HTERT RPE-1 (cell line): ENCODE data around the gene VAV2.

Experiments used
- in situ Hi-C: fragments of 300-500 bp; cut with MboI; formaldehyde crosslinking; loops from 4 replicates; pipeline ENCODE4 v1.14.3; 2020; ENCODE audit warnings: low sequenced_read_pairs

The VAV2 gene

DNA sequence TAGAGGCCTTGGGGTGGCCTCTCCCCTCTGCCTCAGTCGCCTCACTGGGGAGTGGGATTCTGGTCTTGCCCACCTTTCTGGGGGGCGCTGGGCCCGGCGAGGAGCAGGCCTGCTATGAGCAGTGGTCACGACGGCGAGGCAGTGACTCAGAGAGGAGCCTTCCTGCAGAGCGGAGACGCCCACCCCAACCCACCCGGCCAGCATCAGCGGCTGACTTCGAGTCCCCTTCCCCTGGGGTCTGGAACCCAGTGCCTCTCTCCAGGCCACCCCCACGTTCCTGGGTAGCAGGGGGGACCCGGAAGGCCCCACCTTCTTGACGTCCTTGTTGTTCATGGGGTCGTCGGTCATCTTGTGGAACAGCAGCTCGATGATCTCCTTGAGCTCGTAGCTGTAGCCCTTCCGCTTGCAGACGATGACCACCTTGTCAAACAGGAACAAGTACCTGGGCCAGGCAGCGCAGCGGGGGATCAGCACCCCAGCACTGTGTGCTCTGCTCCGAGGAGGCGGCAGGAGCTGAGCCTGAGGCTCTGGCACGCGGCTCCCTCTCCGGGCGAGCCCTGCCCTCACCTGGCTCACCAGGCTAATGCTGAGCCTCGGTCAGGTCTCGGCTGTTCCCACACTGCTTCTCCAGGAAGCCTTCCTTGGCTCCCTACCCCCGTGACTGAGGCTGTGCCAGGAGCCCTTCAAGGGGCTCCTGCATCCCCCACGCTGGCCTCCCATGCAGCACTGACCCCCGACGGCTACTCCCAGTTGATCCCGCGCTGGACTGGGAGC, 203.9 kb downstream of the VAV2 start:
- in situ Hi-C loops, result no loop called here

DNA sequence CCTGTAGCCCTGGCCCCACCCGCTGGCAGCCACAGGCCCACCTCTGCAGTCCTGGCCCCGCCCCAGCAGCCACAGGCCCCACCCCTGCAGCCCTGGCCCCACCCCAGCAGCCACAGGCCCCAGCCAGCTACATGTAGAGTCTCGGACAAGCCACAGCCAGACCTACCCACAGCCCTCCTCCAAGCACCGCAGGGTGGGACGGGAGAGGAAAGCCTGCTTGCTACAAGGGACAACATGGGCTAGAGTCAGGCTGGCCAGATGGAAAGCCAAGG, 204.4 kb downstream of the VAV2 start:
- in situ Hi-C loops, result no loop called here

DNA sequence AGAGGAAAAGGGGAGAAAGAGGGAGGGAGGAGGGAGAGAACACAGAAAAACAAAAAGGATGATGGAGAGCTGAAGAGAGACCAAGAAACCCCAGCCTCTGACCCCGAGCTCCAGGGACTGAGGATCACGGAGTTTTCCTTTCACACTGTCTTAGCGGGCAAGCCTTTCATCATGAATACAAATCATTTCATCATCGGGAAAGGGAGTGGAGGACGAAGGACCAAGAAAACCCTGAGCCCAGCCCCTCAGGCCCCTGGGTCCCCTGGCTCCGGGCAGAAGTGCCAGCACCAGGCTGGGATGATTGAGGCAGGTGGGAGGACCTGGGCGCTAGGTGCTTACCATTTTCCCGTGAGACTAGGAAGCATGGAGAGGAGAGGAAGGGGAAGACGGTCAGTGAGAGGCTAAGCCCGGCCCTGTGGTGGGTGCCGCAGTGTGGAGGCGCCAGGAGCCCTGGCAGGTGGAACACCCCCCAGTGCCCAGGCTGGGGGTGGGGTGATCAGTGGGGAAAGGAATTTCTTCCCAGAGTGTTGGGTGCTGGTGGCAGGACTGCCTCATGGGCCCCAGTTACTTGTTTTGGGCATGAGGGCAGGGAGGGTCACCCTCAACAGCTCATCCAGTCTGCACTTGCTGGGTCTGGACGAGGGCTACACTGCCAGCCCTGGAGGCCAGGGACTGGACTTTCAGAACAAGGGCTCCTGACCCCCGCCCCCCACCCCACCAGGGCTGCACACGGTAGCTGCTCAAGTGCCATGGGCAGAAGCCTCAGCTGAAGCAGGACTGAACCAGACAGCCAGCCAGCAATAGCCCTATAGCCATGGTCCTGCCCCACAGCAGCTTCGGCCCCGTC, 205.0 kb downstream of the VAV2 start:
- in situ Hi-C loops, result no loop called here

DNA sequence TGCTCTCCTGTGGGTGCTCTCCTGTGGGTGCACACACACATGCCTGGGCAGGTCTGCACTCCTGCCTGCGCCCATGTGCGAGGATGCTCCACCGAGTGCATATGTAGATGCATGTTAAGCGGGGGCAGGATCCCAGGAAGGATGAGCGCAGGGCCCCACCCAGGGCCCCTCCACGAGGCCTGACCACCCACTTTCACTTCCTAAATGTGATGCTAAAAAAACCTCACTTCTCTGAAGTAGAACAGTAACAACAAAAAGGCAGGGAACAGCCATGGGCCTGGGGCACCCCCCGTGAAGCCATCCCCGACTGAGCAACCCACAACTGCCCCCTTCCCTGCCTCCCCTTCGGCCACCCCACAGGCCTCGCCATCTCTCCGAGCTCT, 205.8 kb downstream of the VAV2 start:
- in situ Hi-C loops, result no loop called here

DNA sequence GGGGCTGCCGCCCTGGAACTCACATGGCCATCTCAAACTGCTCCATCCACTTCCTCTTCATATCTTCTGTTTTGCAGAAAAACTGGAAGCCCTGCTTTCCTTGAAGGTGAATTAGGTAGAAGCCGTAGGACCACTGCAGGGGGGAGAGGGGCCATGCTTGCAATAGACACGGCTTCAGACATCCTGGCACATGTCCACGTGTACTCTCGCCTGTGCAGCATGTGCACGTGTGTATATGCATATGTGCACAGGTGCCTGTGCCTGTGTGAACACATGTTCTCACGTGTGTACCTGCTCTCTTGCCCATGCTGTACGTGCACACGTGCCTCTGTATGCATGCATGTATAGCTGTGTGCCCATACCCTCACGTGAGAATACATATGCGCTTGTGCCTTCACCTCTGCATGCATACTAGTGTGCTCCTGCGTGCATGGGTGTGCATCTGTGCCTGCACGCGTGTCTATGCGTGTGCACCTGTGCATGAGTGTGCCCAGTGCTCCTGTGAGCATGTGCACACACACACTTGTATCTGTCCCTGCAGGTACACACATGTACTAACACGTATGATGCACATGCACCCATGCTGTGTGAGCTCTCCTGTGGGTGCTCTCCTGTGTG, 206.3 kb downstream of the VAV2 start:
- in situ Hi-C loops, result no loop called here

DNA sequence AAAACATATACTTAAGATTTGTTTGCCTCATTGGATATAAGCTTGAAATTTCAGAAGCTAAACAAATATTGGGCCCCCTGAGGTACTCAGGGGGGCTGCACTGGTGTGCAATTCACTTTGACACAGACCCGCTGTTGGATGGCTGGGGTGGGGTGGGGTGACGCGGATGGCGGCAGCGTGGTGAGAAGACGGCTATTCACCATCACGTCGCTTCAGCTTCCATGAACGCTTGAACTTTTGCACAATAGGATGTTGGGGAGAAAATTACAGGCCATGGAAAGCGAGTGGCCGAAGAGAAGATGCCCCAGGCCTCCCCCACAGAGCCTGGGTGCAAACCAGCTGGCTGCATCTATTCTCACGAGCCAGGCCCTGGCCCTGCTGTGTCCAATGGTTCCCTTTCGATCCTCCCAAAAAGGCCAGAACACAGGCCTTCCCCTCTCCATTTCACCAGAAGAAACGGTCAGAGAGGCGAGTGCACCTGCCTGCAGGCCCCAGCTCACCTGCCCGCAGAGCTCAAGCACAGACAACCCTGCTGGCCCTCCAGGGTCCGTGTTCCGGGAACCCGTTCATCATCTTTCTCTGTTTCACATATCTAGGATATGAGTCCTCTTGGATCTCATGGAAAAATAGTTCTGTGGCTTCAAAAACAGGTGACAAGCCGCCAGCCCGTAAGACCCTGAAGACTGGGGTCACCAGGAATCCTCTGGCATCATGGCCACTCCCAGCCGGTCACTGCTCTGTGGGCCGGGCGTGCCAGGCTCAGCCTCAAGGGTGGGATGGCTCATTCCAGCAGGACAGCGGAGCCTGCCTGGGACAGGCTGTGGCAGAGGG, 207.2 kb downstream of the VAV2 start:
- in situ Hi-C loops, result no loop called here

DNA sequence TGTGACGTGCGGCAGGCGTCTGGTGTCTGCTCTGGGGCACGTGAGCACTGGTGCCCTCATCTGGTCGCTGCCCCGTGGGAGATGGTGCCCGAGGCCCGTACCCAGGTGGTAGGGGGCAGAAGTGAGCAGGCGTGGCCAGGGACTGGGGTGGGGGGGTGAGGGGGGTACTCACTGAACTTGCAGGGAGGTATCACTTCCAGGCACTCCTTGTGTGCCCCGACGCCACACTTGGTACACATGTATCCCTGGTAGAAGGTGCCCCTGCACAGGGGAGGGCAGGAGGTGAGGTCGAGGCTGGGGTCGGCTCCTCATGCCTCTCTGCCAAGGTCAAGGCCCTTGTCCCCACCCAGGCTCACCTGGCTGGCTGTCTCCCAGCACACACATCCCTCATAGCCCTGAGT, 208.8 kb downstream of the VAV2 start:
- in situ Hi-C loops, result no loop called here

DNA sequence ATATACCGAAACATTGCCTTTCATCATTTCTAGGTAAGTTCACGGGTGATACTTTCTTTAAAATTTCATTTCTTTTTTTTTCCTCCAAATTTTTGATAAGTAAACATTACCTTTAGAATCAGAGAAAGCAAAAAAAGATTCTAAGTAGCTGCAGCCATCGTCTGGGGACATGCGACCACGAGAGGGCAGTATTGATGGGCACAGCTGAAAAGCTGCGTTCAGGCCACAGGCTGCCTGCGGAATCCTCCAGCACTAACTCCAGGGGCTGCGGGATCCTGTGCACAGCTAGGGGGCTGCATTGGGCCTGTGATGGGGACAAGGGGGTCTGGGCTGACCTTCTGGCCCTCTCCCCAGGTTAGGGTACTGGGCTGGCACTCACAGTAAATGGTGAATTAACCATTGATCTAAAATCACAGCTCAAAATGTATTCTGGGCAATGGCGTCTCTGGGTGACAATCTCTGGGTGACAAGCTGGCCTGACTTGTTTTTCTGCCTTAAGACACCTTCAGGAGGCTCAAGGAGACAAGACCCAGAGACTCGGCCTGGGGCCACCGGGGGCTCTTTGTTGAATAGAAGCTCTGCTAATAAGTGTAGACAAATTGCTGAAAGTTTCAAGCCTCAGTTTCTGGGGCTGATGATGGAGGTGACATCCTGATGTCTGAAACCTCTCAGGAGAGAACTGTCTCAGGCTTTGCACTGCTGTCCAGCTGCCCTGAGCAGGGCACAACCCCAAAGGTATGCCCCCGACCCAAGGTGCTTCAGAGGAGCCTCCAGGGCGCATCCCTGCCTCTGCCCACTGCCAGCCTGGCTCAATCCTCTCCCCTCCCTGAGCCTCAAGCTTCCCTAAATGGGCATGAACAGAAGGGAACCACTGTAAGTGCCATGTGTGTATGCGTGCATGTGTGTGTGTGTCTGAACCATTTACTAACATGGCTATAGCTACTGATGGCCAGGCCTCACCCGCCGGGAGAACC, 209.7 kb downstream of the VAV2 start:
- in situ Hi-C loops, result no loop called here

DNA sequence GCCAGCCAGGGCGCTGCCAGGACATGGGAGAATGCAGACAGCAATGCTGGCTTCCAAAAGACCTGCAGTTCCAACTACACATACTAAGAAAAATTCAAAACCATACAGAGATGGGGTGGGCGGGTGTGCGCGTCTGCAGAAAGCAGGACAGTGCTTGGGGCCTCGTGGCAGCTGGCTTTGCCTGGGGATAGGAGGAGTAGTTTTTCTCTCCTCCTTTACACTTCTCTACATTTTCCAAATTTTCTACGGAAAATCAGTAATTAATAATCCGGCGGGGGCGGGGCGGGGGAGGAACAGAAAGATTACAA, 210.3 kb downstream of the VAV2 start:
- in situ Hi-C loops, result no loop called here

DNA sequence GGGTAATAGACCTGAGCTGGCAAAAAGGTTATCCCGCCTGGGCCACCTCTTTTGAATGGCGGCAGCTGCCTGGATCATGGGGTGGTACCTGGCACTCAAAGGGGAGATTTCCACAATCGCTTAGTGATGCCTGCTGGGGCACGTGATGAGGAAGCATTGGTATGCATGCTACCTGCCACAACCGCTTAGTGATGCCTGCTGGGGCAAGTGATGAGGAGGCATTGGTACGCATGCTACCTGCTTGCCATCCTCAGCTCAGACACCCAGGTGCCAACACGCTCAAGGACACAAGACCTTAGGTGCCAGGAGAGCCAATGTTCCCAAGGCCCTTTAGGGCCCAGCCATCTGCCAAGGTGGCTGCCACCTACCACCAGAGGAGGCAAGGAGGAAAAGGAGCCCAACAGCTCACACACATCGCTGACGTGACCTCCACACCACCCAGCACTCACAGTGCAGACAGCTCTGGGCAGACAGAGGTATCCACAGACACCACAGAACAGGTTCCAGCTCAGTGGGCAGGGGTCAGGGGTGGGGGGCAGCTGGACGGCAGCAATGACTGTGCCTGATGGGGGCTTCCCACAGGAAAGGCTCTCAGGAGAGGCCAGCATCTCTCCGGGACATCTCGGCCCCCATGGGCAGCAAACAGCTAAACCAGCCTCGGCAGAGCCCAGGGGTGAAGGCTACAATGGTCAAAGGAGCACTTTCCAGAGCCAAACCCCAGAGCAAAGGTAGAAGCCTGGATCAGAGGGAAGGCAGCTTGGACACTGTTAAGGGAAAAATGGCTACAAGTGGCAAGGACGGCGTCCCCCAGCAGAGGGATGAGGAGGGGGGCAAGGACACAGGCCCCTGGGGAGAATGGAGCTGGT, 210.9 kb downstream of the VAV2 start:
- in situ Hi-C loops, result no loop called here

DNA sequence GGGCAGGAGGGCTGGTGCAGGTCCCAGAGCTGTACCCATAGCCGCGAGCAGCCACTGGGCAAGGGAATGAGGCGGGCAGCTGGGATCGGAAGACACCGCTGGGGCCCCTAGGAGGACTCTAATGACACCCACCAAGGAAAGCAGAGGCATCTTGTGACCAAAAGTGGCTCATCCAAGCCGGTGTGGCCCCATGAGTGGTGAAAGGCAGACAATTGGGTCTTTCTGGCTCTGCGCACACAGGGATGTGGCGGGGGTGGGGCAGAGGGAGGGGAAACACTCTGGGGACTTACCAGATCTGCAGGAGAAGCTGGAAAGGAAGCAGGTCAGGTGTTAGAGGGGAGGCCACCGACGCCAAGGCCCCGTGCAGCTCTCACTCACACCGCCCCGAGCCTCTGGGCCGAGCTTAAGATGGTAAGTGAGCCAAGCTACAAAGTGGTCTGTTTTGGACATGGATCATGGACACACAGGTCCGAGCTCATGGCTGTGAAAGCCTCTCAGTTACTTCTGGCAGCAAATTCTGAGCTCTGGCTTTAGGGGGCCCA, 211.6 kb downstream of the VAV2 start:
- in situ Hi-C loops, result no loop called here

DNA sequence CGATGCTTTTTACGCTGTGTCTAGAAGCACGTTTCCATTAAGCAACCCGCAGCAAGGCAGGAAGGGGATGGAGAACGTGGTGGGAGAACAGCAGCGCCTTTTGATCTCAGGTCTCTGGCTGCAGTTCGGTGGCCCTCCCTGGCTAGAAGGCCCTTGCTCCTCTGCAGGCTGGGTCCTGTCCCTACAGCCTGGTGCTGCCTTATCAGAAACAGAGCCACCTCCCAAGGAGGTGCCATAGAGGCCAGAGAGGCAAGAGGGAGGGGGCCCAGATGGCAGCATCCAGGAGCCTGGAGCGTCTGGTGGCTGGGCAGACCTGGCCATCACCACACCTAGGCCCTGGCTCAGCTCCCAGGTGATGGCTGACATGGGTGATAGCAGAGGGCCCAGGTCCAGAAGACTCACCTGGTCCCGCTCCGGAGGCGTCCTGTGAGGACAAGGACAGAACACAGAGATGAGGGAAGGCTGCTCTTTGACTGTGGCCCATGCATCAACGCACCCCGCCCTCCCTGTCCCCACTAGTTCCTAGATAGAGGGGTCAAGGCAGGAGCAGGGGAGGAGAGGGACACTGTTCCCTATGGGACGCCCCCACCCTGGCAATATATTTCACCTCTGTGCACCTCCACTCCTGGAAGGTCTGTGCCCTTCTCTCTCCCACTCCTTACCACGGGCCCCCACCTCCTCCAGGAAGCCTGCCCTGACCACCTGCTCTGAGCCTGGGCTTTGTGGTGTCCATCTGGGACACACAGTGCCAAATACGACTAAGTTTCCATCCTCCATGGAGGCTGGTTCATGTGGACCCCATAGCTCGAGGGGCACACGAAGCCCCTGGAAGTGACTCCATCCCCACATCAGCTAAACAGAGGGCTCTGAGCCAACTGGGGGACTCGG, 212.4 kb downstream of the VAV2 start:
- in situ Hi-C loops, result no loop called here

DNA sequence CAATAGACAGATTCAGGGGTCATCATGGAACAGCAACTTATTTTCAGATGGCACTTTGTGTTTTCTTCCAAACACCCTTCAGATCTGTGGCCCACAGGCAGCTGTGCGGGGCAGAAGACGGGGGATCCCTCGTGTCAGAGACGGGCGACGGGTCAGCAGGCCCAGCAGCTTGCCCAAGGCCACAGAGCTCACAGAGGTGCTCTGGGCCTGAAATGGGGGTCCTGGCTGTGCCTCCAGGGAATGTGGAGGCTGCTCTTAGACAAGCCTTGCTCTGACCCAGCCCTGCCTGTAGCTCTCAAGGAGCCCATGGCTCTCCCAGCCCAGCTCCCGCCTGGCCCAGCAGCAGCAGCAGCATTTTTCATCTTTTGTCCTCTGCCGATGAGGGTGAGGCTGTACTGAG, 213.0 kb downstream of the VAV2 start:
- in situ Hi-C loops, result no loop called here

DNA sequence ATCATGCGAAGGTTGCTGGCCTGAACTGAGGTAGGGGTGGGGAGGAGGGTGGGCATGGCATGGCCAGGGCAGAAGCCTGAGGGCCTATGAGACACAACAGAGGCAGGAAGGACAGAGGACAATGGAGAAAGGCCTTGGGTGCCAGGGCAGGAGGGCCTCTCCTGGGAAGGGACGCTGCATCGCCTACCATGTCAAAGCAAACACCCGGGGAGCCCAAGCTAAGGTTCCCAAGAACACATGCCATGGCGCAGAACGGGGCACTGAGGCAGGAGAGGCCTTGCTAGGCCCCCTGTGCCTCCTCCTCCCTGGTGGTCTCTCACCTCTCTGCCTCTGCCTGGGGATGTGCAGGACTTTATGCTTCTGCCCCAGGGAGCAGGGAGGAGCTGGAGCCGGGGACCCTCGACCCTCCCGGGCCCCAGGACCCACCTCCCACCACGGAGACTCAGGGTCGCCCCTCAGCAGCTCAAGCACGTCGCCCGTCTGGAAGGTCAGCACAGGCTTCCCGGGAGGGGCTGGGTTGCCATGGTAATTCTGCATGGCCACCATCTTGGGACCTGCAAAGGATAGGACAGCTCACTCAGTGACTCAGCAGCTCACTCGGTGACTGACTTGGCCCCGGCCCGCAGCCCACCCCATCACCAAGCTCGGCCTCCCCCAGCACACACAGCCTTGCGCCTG, 213.6 kb downstream of the VAV2 start:
- in situ Hi-C loops, result no loop called here

DNA sequence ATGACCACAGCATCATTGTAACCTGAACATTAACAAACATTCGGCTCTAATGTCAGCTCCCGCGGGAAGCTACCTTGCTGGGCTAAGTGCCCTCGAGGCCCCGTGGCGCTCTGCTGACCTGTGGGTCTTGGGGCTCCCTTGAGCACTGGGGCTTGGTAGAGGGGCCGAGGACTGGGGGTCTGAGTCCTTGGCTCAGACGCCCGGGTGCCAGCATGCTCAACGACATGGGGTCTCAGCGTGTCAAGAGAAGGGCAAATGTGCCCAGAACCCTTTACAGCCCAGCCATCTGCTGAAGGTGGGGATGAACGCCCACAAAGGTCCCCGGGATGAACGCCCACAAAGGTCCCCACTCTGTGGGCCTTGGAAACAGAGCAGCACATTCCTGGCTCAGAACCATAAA, 214.3 kb downstream of the VAV2 start:
- in situ Hi-C loops, result no loop called here

DNA sequence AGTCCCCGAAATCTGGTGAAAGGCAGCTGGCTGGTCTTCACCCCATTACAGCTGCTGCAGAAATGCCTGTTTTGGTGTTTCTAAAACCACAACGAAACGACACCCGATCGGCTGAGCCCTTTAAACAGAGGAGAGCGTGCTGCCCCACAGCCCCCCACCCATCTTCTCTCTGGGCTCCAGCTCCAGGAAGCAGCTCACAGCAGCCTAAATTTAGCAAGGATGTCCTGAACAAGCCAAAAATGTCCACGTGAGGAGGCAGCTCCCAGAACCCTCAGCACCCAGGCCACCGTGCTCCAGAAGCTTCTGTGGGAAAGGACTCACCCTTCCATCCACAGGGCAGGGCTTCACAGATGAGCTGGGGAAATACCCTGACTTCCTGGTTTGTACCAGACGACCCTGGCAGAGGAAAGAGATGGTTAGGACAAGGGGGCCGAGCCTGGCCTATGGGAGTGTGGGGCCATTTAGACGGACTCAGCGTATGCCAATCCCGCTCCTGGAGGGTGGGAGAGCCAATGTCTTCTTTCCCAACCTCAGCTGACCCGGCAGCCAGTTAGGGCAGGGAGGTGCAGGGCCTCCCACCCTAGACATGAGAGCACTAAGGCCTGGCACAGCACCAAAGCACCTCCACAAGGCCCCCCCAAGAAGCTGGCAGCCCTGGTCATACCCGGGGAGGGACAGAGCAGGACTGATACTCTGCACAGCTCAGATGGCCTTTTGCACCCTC, 214.9 kb downstream of the VAV2 start:
- in situ Hi-C loops, result no loop called here
